GM23248 (cell line): ENCODE results near the gene SMIM45.

Source experiments
- DNase-seq: peaks from one replicate; pipeline ENCODE4 v3.0.0-alpha.2; 2015
- H2AFZ ChIP-seq: fragments of 200-600 bp; sonication (generic); 2 replicates; pipeline ENCODE4 v1.6.1; 2016; ENCODE audit warnings: antibody characterized with exemption
- H3F3A ChIP-seq: fragments of 200-600 bp; sonication (generic); 2 replicates; pipeline ENCODE4 v1.6.1; 2016; ENCODE audit warnings: mild to moderate bottlenecking, antibody characterized with exemption, mixed run types; ENCODE audit not compliant: insufficient read depth
- H3K27ac ChIP-seq: fragments of 200-600 bp; sonication (generic); 2 replicates; pipeline ENCODE4 v1.5.1; 2016; ENCODE audit warnings: mild to moderate bottlenecking
- H3K27me3 ChIP-seq: fragments of 200-600 bp; sonication (generic); replicated peaks from 2 replicates; pipeline ENCODE4 v1.6.1; 2016; ENCODE audit warnings: mild to moderate bottlenecking; ENCODE audit not compliant: insufficient read depth
- H3K36me3 ChIP-seq: fragments of 200-600 bp; sonication (generic); 2 replicates; pipeline ENCODE4 v1.6.1; 2016; ENCODE audit warnings: low read depth, mild to moderate bottlenecking
- H3K4me1 ChIP-seq: fragments of 200-600 bp; sonication (generic); 2 replicates; pipeline ENCODE4 v1.6.1; 2016; ENCODE audit warnings: mild to moderate bottlenecking; ENCODE audit not compliant: insufficient read depth
- H3K4me2 ChIP-seq: fragments of 200-600 bp; sonication (generic); one replicate; pipeline ENCODE4 v1.6.1; 2016; ENCODE audit warnings: mild to moderate bottlenecking; ENCODE audit not compliant: unreplicated experiment
- H3K4me3 ChIP-seq: fragments of 200-600 bp; sonication (generic); 2 replicates; pipeline ENCODE4 v1.5.1; 2016; ENCODE audit warnings: mild to moderate bottlenecking
- H3K79me2 ChIP-seq: fragments of 200-600 bp; sonication (generic); 2 replicates; pipeline ENCODE4 v1.6.1; 2016; ENCODE audit warnings: mild to moderate bottlenecking; ENCODE audit not compliant: insufficient read depth
- H3K9ac ChIP-seq: fragments of 200-600 bp; sonication (generic); 2 replicates; pipeline ENCODE4 v1.6.1; 2016; ENCODE audit warnings: mild to moderate bottlenecking
- H3K9me2 ChIP-seq: fragments of 200-600 bp; sonication (generic); 2 replicates; pipeline ENCODE4 v1.6.1; 2016; ENCODE audit warnings: mixed run types, mild to moderate bottlenecking, moderate library complexity; ENCODE audit not compliant: insufficient read depth
- H3K9me3 ChIP-seq: fragments of 200-600 bp; sonication (generic); one replicate; pipeline ENCODE4 v1.6.1; 2017; ENCODE audit warnings: low read depth
- H4K20me1 ChIP-seq: fragments of 200-600 bp; sonication (generic); 2 replicates; pipeline ENCODE4 v1.6.0; 2016; ENCODE audit not compliant: insufficient read depth
- EZH2 ChIP-seq: fragments of 200-600 bp; sonication (generic); IDR thresholded peaks from 2 replicates; pipeline ENCODE4 v1.6.1; 2018; ENCODE audit warnings: antibody characterized with exemption, mild to moderate bottlenecking; ENCODE audit not compliant: insufficient read depth, poor library complexity, severe bottlenecking
- EZH2phosphoT487 ChIP-seq: fragments of 200-600 bp; sonication (generic); IDR thresholded peaks from 2 replicates; pipeline ENCODE4 v1.6.1; 2018; ENCODE audit warnings: antibody characterized with exemption, moderate library complexity, mild to moderate bottlenecking, low read depth; ENCODE audit not compliant: insufficient read depth
- WGBS, 2 experiments: methylation state at CpG; one replicate each; pipeline ENCODE4 v1.1.6; 2015 to 2017; ENCODE audit warnings: low lambda C conversion rate in 2 of 2, low coverage in 1 of 2; ENCODE audit errors: missing lambda C conversion rate in 2 of 2; 5-methylcytosine and 5-hydroxymethylcytosine counted together
- in situ Hi-C: fragments of 300-500 bp; cut with MboI; formaldehyde crosslinking; loops from 2 replicates; pipeline ENCODE4 v1.15.0; 2020

SMIM45 gene

DNA sequence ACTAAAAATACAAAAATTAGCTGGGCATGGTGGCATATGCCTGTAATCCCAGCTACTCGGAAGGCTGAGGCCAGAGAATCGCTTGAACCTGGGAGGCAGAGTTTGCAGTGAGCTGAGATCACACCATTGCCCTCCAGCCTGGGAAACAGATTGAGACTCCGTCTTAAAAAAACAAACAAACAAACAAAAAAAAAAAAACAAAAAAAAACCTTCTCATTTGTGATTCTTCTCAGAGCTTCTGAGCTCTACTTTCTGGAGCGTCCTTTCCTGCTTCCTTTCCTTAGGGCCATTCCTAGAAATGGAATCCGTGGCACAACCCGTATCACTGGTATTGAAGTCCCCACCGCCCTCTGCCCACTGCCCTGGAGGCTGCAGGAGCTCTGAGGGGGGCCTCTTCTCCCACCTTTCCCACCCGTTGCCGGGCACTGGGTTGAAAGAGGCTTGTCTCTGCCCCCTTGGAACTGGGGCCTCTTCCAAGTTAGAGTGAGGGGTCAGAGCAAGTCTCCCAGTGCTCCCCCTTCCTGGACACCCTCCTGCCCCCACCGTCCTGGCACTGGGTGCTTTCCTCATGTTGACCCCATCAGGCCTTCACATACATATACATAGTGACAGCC, 35.1 kb upstream of the SMIM45 start:
- no peak for DNase-seq
- in situ Hi-C loops, result no loop called here
- Histone ChIP-seq H3K79me2 (no peaks in the 10 kb centered on the region), H3F3A (0 out of 2 replicates have a peak, but pooled peaks cover 12% of the 10 kb centered on the region), H3K27ac (no peak overlapping the region), H4K20me1 (no peaks in the 10 kb centered on the region), H3K9me3 (no peaks in the 10 kb centered on the region), H3K9me2 (no peaks in the 10 kb centered on the region), H2AFZ (no peak overlapping the region), H3K9ac (no peak overlapping the region), H3K4me2 (no peak overlapping the region), H3K4me1 (no peaks in the 10 kb centered on the region), H3K36me3 (no peaks in the 10 kb centered on the region), H3K27me3 (peaks cover 41% of the 10 kb centered on the region), H3K4me3 (no peak overlapping the region)
- TF ChIP-seq EZH2phosphoT487 (no peak), EZH2 (no peak)
- WGBS, 2 experiments, result 32 to 35% methylated on average over 10 of the region's 10 CpGs

DNA sequence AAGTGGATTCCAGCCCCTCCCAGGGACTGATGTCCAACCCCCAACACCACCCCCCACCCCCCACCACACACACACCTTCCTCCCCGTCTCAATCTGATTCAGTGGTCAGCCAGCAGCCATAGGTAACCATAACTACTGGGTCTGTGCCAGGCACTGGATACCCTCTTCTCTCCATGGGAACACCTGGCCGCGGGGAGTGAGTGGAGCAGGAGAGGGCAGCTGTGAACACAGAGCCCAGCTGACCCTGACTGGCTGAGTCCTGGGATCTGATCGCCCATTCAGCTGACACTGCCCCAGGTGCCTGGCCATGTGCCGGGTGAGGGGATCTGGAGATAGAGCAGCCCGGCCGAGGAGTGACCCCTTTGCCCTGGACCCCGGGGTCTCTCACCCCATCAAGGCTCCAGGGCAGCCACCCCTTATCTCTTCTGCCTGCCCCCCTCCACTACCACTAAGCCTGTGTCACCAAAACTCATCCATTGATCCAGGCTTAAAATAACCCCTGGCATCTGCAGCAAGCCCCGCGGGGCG, 34.5 kb upstream of the SMIM45 start:
- H4K20me1 ChIP-seq, result no peaks in the 10 kb centered on the region
- no peak overlapping the region for H3K27ac ChIP-seq
- H2AFZ ChIP-seq, result no peak overlapping the region
- no peak for DNase-seq
- no peaks in the 10 kb centered on the region for H3K79me2 ChIP-seq
- no peaks in the 10 kb centered on the region for H3K9me3 ChIP-seq
- no peaks in the 10 kb centered on the region for H3K4me1 ChIP-seq
- no peak overlapping the region for H3K4me2 ChIP-seq
- no peaks in the 10 kb centered on the region for H3K9me2 ChIP-seq
- 57 to 60% methylated on average over 11 of the region's 11 CpGs for WGBS, 2 experiments
- H3K4me3 ChIP-seq, result no peak overlapping the region
- in situ Hi-C loops, result no loop called here
- peaks cover 35% of the 10 kb centered on the region for H3K27me3 ChIP-seq
- H3F3A ChIP-seq, result 0 out of 2 replicates have a peak, but pooled peaks cover 12% of the 10 kb centered on the region
- TF ChIP-seq EZH2 (no peak), EZH2phosphoT487 (no peak)
- H3K36me3 ChIP-seq, result no peaks in the 10 kb centered on the region
- H3K9ac ChIP-seq, result no peak overlapping the region

DNA sequence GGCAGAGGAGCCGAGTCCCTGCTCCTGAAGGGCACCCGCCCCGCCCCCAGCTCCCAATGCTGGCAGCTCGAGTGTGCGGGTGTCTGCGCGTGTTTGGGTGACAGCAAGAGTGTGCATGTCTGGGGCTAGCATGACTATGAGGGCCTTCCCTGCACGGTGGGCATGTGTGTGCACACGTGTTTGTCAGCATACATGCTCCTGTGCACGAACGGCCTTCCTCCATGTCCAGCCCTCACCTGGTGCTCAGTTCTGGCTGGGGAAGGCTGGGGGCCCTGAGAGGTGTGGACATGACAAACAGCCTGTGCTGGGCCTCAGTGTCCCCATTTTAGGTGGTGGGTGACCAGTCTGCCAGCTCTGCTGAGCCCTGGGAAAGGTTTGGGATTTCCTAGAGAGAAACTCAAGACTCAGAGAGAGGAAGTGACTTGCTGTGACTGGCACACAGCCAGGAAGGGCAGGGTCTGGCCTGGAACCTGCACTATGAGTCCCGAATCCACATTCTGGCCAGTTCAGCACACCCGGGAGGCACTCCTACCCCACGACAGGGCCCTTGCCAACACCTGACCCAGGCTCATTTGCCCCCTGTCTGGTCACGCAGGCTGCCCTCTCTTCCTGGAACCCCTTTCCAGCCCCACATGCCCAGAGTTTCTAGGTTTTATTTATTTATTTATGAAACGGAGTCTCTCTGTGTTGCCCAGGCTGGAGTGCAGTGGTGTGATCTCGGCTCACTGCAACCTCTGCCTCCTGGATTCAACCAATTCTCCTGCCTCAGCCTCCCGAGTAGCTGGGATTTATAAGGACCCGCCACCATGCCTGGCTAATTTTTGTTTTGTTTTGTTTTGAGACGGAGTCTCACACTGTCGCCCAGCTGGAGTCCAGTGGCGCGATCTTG, 33.8 kb upstream of the SMIM45 start:
- no peaks in the 10 kb centered on the region for H3K36me3 ChIP-seq
- in situ Hi-C loops, result no loop called here
- no peak overlapping the region for H3K4me3 ChIP-seq
- H3K27me3 ChIP-seq, result peaks cover 28% of the 10 kb centered on the region
- H3K4me1 ChIP-seq, result no peaks in the 10 kb centered on the region
- H4K20me1 ChIP-seq, result no peaks in the 10 kb centered on the region
- TF ChIP-seq EZH2, result no peak
- H3K9ac ChIP-seq, result no peak overlapping the region
- DNase-seq, result peak; percentile 37
- no peak overlapping the region for H3K4me2 ChIP-seq
- no peaks in the 10 kb centered on the region for H3K79me2 ChIP-seq
- no peaks in the 10 kb centered on the region for H3K9me3 ChIP-seq
- H3K9me2 ChIP-seq, result no peaks in the 10 kb centered on the region
- H3F3A ChIP-seq, result 0 out of 2 replicates have a peak, but pooled peaks cover 12% of the 10 kb centered on the region
- no peak overlapping the region for H2AFZ ChIP-seq
- no peak overlapping the region for H3K27ac ChIP-seq
- WGBS, 2 experiments, result 70 to 73% methylated on average over 20 to 23 of the region's 23 CpGs

DNA sequence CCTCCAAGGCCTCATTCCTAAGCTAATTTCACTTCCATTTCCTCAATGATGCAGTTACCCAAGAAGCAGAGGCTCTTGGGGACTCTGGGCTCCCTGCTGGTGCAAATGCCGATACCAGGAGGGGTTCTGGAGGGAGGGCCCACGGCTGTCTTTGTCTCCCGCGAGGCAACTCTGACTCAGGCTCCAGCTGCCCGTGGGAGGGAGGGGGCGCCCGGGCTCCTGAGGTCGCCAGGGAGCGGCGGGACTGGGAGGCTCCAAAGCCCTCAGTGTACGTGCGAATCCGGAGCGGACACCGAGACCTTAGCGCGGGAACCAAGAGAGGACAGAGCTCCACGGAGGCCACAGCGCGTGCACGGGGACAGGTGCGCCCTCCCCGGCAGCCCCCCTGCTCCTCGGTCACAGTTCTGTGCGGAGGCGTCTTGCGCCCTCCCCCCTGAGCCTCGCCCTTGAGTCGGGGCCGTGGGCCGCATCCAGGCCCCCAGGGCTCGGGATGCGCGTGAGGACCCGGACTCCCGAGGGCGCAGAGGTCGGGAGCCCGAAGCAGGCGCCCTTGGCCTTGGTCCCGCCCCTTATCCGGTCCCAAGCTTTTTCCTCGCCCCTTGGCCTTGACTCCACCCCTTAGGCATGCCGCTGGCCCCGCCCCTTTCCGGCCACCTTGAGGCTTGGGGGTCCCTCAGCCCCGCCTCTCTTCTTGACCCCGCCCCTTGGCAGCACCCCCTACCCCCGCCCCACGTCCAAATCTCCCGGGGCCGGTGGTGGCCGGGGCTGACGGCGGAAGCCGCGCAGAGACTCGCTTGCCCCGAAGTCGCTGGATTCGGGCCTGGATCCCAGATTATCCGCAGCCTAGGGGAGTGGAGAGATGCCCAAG, 32.4 kb upstream of the SMIM45 start:
- Histone ChIP-seq H3K27me3 (peaks cover 23% of the 10 kb centered on the region), H4K20me1 (no peaks in the 10 kb centered on the region), H3K4me1 (no peaks in the 10 kb centered on the region), H3K9me3 (no peaks in the 10 kb centered on the region), H3F3A (0 out of 2 replicates have a peak, but pooled peaks cover 12% of the 10 kb centered on the region), H3K27ac (no peak overlapping the region), H3K9me2 (no peaks in the 10 kb centered on the region), H3K4me2 (peak overlapping the region; percentile 67), H3K9ac (no peak overlapping the region), H2AFZ (peak overlapping the region; percentile 82), H3K36me3 (no peaks in the 10 kb centered on the region), H3K4me3 (peak overlapping the region; percentile 64), H3K79me2 (no peaks in the 10 kb centered on the region)
- in situ Hi-C loops, result no loop called here
- DNase-seq, result peak; percentile 62
- 6 to 7% methylated on average over 43 to 51 of the region's 62 CpGs for WGBS, 2 experiments
- TF ChIP-seq EZH2phosphoT487, result no peak
- TF ChIP-seq EZH2, result no peak
